NCI-H1105 treated with DMSO at 0.1 percent for 48 hours (cell line): ENCODE results near the gene CYP4F2.
"Not testable (repeated sequence)": the region's sequence is repeated elsewhere in the genome, so short reads cannot be mapped to it uniquely, and the experiment has no call there.

ENCODE experiments used
- DNase-seq: peaks from one replicate; lab custom pipeline; 2025; lab: John Stamatoyannopoulos, UW

CYP4F2 gene

DNA sequence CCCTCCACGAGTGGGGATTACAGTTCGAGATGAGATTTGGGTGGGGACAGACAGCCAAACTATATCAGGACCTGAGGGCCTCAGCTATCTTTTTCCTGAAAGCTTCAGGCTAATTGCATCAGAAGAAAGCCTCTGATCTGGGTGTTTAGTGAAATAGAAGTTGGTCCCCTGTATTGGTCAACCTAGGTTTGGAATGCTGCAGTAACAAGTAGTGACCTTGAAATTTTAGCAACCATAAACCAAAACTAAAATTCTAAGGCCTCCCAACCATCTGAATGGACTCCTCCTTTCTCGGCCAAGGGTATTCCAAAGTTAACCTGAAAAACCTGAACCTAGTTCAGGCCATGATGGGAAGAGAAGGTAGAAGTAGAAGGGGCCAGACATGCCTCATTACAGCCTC lies 47.5 kb downstream of the CYP4F2 start:
- no peak for DNase-seq

DNA sequence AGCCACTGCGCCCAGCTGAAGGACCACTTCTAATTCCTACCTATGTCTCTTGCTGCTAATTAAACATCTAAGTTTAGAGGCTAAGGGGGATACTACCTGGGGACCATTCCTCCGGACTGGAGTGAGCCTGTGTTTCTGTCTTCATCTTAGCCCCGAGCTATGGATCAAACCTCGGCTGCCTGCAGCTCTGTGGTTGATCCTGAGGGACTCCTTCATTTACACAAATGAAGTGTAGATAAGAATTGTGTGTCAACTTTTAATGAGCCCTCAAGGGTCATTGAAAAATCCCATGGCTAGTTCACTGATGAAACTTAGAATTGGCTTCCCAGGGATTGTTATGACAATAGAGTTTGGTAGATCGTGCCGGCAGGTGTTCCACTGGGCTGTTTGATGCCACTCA lies 51.0 kb downstream of the CYP4F2 start:
- no peak for DNase-seq

DNA sequence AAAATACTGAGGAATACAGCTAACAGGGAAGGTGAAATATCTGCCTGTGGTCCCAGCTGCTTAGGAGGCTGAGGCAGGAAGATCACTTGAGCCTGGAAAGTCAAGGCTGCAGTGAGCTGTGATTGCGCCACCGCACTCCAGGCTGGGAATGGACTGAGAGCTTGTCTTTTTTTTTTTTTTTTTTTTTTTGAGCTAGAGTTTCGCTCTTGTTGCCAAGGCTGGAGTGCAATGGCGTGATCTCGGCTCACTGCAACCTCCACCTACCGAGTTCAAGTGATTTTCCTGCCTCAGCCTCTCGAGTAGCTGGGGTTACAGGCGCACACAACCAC lies 54.0 kb downstream of the CYP4F2 start:
- not testable (repeated sequence) for DNase-seq

DNA sequence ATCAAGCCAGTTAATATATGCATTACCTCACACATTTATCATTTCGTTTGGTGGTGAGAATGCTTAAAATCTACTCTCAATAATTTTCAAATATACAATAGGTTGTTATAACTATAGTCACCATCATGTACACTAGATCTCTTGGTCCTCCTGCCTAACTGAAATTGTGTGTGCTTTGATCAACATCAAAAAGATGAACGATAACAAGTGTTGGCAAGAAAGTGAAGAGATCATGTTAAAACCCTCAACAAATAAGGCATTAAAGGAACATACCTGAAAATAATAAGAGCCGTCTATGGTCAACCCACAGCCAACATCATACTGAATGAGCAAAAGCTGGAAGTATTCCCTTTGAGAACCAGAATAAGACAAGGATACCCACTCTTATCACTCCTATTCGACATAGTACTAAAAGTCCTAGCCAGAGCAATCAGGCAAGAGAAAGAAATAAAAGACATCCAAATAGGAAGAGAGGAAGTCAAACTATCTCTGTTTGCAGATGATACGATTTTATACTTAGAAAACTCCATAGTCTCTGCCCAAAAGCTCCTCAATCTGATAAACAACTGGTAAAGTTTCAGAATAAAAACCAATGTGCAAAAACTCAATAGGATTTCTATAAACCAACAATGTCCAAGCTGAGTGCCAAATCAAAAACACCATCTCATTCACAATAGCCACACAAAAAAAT lies 54.5 kb downstream of the CYP4F2 start:
- no peak for DNase-seq

DNA sequence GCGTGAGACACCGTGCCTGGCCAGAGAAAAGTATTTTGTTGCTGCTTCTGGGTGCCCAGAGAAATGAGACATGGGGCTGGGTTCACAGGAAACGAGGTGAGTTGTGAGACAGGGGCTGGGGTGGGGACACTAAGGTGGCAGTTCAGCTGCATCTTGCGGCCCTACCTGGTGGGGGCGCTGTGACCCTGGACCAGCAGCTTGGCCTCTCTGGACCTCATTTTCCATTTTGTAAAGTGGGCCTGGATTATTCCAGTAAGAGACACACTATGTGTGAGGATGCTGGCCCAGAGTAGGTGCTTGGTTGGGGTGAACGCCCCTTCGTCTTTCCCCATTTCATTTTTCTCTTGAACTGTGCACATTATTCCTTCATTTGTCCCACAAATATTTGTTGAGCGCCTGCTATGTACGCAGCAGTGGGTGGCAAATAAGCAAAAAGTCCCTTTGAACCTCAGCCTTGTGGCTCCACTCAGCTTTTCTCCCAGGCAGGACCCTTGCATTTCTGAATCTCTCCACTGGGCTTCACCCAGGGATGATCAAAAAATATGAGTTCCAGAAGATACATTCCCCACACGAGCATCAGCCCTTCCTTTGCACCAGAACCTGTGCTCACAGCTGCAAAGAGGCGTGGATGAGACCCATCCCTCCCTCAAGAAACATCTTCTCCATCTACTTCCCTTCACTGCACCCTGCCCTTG lies 55.9 kb downstream of the CYP4F2 start:
- DNase-seq = no peak

DNA sequence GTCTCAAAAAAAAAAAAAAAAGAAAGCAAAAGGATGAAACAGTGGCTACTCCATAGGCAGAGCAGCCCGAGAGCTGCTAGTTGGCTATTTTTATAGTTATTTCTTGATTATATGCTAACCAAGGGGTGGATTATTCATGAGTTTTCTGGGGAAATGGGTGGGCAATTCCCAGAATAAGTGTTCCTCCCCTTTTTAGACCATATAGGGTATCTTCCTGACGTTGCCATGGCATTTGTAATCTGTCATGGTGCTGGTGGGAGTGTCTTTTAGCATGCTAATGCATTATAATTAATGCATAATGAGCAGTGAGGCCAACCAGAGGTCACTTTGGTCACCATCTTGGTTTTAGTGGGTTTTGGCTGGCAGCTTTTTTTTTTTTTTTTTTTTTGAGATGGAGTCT lies 57.0 kb downstream of the CYP4F2 start:
- DNase-seq = no peak

DNA sequence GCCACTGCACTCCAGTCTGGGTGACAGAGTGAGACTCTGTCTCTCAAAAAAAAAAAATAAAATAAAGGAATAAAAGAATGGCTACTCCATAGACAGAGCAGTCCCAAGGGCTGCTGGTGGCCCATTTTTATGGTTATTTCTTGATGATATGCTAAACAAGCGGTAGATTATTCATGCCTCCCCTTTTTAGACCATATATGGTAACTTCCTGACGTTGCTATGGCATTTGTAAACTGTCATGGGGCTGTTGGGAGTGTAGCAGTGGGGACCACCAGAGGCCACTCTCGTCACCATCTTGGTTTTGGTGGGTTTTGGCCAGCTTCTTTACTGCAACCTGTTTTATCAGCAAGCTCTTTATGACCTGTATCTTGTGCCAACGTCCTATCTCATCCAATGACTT lies 58.0 kb downstream of the CYP4F2 start:
- DNase-seq = not testable (repeated sequence)

DNA sequence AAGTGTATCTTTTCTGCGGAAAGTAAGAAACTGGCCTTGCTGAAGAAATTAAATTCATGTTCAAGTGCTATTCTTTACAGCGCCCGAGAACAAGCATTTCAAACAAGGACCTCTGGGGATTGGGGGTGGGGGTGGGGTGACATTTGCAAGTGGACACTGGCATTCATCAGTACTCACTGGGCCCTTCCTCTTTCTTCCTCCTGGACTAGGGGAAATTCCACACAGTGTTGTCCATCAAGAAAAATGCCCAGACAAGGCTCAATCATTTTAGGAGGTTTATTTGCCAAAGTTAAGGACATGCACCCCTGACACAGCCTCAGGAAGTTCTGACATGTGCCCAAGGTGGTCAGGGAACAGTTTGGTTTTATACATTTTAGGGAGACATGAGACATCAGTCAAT lies 59.5 kb downstream of the CYP4F2 start:
- DNase-seq = no peak

DNA sequence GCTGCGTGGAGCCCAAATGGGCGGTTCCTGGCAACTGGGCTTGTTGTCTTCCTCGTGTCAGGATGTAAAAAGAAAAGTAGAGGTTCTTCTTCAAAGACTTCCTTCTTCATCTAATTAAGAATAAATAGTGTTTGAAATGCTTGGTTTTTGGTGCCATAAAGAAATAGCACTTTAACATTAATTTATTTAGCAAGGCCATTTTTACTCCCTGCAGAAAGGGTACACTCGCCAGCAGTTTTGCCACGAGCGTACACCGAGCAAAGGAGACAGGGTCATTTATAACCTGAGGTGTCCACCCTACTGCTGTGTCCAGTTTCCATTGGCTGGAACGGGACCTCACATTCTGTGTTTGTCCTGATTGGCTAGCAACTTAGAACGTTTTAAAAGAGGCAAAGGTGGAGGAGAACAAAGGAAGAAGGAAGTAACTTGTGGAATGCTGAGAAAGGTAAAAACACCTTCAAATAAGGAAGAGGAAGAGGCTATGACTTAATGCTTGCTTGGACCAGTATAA lies 60.6 kb downstream of the CYP4F2 start:
- no peak for DNase-seq

DNA sequence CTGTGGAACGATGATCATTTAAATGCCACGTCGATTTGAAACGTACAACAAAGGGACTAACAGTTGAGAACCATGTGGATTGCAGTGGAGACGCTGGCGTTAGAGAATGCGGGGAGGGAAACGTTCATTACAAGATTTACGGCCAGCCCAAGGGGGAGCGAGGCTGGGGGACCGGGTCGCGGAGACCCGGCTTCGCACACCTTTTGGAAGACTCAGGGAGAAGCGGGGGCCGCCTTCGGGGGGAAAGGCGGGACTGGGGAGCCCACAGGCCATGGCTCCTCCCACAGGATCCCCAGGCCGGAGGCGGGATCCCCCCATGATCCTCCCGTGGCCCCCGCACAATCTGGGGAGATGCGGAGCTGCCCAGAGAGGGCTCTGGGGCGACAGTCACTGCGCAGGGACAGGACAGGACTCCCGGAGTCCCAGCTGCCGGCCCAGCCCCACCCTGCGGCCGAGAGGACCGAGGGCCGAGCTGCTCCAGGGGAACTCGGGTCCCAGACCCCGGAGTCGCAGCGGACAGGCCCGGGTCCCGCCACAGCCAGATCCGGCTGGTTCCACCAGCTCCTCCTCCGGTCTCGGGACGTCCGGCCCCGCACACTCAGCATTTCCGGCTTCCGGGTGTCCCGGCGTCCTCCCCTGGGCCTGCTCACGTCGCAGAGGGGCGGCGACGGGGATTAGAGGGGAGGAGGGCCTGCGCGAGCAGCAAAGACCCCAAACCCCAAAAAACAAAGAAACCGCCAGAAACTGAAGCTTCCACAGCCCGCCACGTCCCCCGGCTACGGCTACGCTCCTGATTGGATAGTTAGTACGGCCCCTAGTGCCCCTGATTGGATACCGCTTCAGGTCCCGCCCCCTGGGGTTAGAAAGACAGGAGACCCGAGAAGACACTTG lies 61.3 kb downstream of the CYP4F2 start:
- peak; percentile 84 for DNase-seq

DNA sequence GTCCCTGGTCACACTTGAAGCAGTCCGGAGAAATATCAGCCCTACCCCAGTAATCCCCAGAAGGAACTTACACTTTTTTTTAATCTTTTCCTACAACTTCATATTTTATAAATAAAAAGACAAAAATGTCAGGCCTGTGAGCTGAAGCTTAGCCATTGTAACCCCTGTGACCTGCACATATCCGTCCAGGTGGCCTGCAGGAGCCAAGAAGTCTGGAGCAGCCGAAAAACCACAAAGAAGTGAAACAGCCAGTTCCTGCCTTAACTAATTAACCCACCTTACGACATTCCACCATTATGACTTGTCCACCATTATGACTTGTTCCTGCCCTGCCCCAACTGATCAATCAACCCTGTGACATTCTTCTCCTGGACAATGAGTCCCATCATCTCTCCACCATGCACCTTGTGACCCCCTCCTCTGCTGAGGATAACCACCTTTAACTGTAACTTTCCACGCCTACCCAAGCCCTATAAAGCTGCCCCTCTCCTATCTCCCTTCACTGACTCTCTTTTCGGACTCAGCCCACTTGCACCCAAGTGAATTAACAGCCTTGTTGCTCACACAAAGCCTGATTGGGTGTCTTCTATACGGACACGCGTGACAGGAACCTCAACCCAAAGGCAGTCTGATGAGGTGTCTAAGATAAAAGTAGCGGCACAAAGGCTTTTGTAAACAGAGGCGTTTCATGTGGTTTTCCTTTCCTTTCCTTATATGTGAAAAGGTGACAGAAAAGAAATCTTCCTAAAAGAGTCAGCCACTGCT lies 62.1 kb downstream of the CYP4F2 start:
- not testable (repeated sequence) for DNase-seq

DNA sequence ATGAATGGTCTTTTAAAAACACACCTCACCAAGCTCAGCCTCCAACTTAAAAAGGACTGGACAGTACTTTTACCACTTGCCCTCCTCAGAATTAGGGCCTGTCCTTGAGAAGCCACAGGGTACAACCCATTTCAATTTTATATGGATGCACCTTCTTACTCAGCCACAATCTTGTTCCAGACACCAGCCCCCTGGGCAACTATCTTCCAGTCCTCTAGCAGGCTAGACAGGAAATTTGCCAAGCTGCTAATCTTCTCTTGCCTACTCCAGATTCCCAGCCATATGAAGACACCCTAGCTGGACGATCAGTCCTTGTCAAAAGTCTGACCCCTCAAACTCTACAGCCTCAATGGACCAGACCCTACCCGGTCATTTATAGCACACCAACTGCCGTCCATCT lies 63.6 kb downstream of the CYP4F2 start:
- not testable (repeated sequence) for DNase-seq

DNA sequence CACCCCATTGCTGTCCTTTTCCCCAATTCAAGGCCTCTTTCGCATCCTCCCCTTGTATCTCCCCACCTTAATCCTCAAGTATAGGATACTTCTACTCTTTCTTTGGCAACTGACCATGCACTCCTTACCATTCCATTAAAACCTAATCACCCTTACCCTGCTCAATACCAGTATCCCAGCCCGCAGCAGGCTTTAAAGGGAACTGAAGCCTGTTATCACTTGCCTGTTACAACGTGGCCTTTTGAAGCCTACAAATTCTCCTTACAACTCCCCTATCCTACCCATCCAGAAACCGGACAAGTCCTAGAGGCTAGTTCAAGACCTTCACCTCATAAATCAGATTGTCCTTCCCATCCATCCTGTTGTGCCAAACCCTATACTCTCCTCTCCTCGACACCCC lies 66.2 kb downstream of the CYP4F2 start:
- DNase-seq = no peak

DNA sequence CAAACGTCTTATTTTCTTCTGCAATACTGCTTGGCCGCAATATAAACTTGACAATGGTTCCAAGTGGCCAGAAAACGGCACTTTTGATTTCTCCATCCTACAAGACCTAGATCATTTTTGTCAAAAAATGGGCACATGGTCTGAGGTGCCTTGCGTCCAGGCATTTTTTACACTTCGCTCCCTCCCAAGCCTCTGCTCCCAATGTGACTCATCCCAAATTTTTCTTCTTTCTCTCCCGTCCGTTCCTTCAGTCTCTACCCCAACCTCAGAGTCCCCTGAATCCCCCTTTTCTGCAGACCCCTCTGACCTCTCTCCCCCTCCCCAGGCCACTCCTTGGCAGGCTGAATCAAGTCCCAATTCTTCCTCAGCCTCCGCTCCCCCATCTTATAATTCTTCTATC lies 68.1 kb downstream of the CYP4F2 start:
- DNase-seq = no peak

DNA sequence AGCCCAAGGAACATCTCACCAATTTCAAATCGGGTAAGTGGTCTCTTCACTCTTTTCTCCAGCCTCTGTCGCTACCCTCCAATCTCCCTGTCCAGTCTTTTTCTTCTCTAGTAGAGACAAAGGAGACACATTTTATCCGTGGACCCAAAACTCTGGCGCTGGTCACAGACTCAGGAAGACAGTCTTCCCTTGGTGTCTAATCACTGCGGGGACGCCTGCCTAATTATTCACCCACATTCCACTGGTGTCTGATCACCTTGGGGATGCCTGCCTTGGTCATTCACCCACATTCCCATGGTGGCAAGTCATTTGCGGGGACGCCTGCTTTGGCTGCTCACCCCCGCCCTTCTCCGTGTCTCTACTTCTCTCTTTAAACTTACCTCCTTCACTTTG lies 68.6 kb downstream of the CYP4F2 start:
- no peak for DNase-seq

DNA sequence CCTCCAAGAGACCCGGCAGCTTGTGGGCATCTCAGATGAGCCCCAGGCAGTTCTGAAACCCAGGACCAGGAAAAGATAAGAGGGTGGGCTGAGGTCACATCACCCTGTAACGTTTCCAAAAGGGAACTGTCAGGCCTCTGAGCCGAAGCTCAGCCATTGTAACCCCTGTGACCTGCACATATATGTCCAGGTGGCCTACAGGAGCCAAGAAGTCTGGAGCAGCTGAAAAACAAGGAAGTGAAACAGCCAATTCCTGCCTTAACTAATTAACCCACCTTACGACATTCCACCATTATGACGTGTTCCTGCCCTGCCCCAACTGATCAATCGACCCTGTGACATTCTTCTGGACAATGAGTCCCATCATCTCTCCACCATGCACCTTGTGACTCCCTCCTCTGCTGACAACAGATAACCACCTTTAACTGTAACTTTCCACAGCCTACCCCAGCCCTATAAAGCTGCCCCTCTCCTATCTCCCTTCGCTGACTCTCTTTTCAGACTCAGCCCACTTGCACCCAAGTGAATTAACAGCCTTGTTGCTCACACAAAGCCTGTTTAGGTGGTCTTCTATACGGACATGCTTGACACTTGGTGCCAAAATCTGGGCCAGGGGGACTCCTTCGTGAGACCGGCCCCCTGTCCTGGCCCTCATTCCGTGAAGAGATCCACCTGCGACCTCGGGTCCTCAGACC lies 69.1 kb downstream of the CYP4F2 start:
- DNase-seq = not testable (repeated sequence)

DNA sequence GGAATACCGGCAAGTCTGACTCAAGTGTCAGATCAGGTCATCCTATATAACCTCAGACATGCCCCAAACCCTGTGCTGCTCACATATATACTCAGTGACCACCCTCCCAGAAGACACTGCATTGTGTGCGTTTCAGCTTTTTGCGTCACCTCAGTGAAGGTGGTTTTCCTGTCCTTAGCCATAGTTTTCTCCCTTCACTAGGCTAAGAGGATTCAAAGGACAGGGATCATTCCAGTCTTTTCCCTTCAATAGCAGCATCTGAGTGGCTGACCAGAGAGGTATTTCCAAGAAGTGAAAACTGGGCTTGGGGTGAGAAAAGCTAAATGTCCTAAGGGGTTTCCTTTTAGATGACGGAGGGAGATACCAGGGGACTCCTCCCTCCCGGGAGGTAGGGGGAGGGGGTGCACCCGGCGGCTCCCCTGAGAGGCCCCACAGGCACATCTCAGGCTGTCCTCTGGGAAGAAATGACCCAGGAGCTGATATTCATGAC lies 69.7 kb downstream of the CYP4F2 start:
- DNase-seq = no peak
